Measurements from ENCODE around the gene UGT1A4. TPM values are rescaled to one million over a fixed set of nuclear protein-coding genes. Genes with fewer than 3 reads are reported as not detected.

UGT1A4 gene
- not detected for total RNA-seq
- long read RNA-seq, result 0 reads

GRCh38 chr2:233718552-233718951 lies at the start of gene UGT1A4:
UGT1A4 (plus strand) TSS chr2:233718736; CDS start chr2:233718821, 85 bp downstream.
- no peaks in the 10 kb centered on the region for H3K36me3 ChIP-seq
- ATAC-seq, result peak; percentile 35
- no peak within 1 kb of the TSS for H3K4me3 ChIP-seq
- intact Hi-C loops (cut with DNase I), result no loop called here
- no peak for DNase-seq
- TF ChIP-seq, protein P1, sequence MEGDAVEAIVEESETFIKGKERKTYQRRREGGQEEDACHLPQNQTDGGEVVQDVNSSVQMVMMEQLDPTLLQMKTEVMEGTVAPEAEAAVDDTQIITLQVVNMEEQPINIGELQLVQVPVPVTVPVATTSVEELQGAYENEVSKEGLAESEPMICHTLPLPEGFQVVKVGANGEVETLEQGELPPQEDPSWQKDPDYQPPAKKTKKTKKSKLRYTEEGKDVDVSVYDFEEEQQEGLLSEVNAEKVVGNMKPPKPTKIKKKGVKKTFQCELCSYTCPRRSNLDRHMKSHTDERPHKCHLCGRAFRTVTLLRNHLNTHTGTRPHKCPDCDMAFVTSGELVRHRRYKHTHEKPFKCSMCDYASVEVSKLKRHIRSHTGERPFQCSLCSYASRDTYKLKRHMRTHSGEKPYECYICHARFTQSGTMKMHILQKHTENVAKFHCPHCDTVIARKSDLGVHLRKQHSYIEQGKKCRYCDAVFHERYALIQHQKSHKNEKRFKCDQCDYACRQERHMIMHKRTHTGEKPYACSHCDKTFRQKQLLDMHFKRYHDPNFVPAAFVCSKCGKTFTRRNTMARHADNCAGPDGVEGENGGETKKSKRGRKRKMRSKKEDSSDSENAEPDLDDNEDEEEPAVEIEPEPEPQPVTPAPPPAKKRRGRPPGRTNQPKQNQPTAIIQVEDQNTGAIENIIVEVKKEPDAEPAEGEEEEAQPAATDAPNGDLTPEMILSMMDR (IDR thresholded peaks at IDR 0.05), result no peak
- H3K4me1 ChIP-seq, result no peaks in the 10 kb centered on the region
- no peaks in the 10 kb centered on the region for H3K9me3 ChIP-seq
- no peaks in the 10 kb centered on the region for H3K27me3 ChIP-seq
- no peak within 1 kb of the TSS for H3K27ac ChIP-seq

DNA sequence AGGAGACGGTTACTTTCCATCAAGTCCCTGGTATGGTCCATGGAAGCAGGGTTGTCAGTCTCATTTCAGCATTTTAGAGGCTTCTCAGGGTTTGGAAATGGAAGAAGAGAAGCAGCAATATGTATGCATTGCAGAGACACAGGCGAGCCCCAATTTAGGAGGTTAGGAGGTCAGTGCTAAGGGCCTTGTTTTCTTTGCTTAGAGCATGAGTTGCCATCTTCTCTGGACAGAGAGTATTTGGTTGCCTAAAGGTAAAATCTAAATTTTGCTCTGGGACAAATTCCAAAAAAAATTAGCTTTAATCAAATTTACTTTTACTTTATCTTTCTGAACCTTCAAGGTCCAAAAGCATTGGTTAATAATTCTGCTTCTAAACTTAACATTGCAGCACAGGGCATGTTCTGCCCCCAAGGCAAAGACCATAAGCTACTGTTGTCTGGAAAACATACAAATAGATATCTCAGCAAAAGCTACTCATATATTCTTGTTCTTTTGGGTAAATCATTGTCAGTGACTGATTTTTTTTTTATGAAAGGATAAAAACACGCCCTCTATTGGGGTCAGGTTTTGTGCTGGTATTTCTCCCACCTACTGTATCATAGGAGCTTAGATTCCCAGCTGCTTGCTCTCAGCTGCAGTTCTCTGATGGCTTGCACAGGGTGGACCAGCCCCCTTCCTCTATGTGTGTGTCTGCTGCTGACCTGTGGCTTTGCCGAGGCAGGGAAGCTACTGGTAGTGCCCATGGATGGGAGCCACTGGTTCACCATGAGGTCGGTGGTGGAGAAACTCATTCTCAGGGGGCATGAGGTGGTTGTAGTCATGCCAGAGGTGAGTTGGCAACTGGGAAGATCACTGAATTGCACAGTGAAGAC lies 47.0 kb upstream of the UGT1A4 start, which contains the start of gene UGT1A9:
Gene UGT1A9 (plus strand): TSS at position 609 of the 872 bp plus-strand sequence. CDS start 37 bp downstream, at position 646.
- Histone ChIP-seq H3K27ac (no peak within 1 kb of the TSS), H3K4me1 (no peaks in the 10 kb centered on the region), H3K4me3 (no peak within 1 kb of the TSS), H3K36me3 (no peaks in the 10 kb centered on the region), H3K27me3 (no peaks in the 10 kb centered on the region), H3K9me3 (no peaks in the 10 kb centered on the region)
- ATAC-seq, result no peak
- intact Hi-C loops (cut with DNase I), result no loop called here
- no peak for DNase-seq
- TF ChIP-seq, protein P1 (IDR thresholded peaks at IDR 0.05), result no peak

GRCh38 chr2:233672886-233673285 lies 45.6 kb upstream of the UGT1A4 start:
- Histone ChIP-seq H3K9me3 (no peaks in the 10 kb centered on the region), H3K4me1 (no peaks in the 10 kb centered on the region), H3K27ac (no peak overlapping the region), H3K4me3 (no peak overlapping the region), H3K27me3 (no peaks in the 10 kb centered on the region), H3K36me3 (no peaks in the 10 kb centered on the region)
- DNase-seq (no peak), ATAC-seq (no peak)
- intact Hi-C loops (cut with DNase I), result no loop called here
- TF ChIP-seq, protein P1 (IDR thresholded peaks at IDR 0.05), result no peak

- no peak overlapping the region for H3K4me3 ChIP-seq
- no peak for ATAC-seq
- intact Hi-C loops (cut with DNase I), result no loop called here
These were observed 44.6 kb upstream of the UGT1A4 start for GRCh38 chr2:233673896-233674295.

GRCh38 chr2:233674314-233674713 lies 44.2 kb upstream of the UGT1A4 start:
- no peak overlapping the region for H3K4me3 ChIP-seq

More at GRCh38 chr2:233673896-233674295, 44.6 kb upstream of the UGT1A4 start:
- H3K27me3 ChIP-seq, result no peaks in the 10 kb centered on the region
- no peaks in the 10 kb centered on the region for H3K36me3 ChIP-seq
- DNase-seq, result no peak
- no peak overlapping the region for H3K27ac ChIP-seq
- H3K4me1 ChIP-seq, result no peaks in the 10 kb centered on the region
- H3K9me3 ChIP-seq, result no peaks in the 10 kb centered on the region
- TF ChIP-seq, protein P1 (IDR thresholded peaks at IDR 0.05), result no peak

More at GRCh38 chr2:233674314-233674713, 44.2 kb upstream of the UGT1A4 start:
- DNase-seq, result no peak
- Histone ChIP-seq H3K27me3 (no peaks in the 10 kb centered on the region), H3K36me3 (no peaks in the 10 kb centered on the region), H3K9me3 (no peaks in the 10 kb centered on the region), H3K4me1 (no peaks in the 10 kb centered on the region), H3K27ac (no peak overlapping the region)
- TF ChIP-seq, protein P1 (IDR thresholded peaks at IDR 0.05), result no peak
- no peak for ATAC-seq
- intact Hi-C loops (cut with DNase I), result no loop called here

Measured in upper lobe of right lung (tissue), 1 donor.